GM18519 (cell line): ENCODE measurements around the gene G6PD.
"Not testable (repeated sequence)": the region's sequence is repeated elsewhere in the genome, so short reads cannot be mapped to it uniquely, and the experiment has no call there.

Experiments used
- ATAC-seq: cut with Tn5 transposase; IDR thresholded peaks from one replicate; pipeline ENCODE4 v1.9.1; 2021; ENCODE audit warnings: mild to moderate bottlenecking, moderate library complexity; ENCODE audit not compliant: unreplicated experiment, low FRiP score

Gene G6PD

DNA sequence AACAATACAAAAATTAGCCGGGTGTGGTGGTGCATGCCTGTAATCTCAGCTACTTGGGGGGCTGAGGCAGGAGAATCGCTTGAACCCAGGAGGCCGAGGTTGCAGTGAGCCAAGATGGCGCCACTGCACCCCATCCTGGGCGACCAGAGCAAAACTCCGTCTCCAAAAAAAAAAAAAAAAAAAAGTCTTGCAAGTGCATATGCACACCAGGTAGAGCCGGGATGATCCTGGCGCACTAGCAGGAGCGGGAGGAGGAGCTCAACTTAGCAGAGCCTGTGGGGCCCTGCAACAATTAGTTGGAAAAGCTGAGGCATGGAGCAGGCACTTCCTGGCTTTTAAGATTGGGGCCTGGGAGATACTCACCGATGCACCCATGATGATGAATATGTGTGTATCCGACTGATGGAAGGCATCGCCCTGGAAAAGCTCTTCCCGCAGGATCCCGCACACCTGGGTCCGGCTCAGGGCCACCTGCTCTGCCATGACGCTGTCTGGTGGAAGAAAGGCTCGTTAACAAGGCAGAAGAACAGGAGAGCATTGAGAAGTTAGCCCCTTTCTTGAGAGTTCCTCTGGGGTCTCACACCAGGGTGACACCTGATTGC is 872 bp downstream of the G6PD start:
- ATAC-seq: no peak

- no peak for ATAC-seq
Observed at GRCh38 chrX:154542723-154543424, 3.8 kb downstream of the G6PD start.

DNA sequence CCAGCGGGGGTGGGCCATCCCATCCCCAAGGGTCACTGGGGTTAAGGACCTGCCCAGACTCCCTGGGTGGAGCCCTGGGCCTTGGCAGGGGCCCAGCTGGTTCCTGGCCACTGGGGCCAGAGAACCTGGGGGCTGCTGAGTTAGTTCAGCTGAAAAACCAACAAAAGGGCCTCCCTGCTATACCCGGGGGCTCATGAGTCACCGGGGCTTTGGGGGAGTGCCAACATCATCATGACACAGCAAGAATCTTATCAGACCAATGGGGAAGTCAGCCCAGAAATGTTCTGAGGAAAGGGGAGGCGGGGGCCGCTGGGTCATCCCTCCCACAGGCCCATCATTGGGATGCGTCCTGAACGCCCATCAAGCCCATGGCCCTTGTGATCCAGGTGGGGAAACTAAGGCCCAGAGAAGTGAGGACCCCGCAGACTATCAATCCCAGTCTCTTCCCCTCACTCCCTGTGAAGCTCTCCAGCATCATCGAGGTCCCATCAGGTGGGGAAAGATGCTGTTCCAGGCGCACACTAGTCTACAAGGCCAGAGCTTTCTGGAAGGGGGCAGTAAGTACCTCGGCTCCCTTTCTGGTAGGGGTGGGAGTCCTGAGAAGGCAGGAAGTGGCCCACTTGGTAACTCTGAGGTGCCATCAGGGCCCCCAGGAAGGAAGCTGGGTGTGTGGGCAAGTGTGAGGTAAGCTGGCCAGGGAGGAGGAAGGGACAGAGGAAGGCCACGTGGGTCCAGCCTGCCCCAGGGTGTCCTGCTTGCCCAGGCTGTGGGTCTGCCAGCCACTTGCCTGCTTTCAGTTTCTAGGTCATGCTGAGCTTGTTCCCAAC is 4.5 kb downstream of the G6PD start:
- no peak for ATAC-seq

DNA sequence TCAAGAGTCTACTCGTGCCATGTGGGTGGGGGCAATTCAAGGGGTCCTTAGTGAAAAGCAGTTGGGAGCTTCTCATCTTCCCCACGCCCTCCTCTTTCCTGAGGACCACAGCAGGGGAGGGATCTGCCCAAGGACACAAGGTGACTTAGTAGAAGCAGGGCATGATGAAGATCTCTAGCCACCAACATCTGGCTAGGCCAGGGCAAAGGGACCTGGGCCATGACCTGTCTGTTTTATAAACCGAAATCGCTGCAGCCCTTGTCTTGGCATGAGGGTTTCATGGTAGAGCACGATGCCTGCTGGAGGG is 5.1 kb downstream of the G6PD start:
- no peak for ATAC-seq

DNA sequence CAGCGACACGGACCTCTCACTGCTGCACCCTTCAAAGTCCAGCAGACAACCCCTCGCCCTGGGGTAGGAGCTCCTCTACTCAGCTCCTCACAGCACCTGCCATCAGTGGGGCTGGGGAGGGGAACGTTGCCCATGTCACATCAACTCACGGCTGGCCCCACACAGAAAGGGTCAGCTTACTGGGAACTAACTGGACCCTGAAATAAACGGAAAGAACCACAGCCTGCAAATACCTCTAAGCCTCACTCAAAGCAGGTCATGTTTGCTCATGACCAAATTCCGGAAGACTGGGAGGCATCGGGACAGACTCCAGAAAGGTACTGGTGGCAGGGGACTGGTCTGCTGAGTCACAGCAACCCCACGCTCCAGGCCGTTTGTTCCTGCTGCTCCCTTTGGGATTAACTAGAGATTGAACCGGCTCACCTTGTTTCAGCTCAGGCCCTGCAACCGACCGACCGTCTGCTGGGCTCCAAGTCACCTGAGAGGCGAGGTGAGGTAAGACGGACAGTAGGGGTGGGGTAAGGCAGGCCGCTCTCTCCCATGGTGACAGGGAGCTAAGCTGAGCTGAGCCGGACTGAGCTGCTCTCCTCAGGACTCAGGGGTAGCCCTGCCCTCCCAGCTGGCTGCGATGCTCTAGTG is 5.6 kb downstream of the G6PD start:
- no peak for ATAC-seq

- ATAC-seq: not testable (repeated sequence)
Observed at GRCh38 chrX:154540365-154540764, 6.3 kb downstream of the G6PD start.

GRCh38 chrX:154539077-154539476 is 7.6 kb downstream of the G6PD start:
- no peak for ATAC-seq

- ATAC-seq: no peak
Observed at GRCh38 chrX:154535892-154536291, 10.8 kb downstream of the G6PD start.

- ATAC-seq: peak; percentile 65
Observed at GRCh38 chrX:154534526-154535322, 11.9 kb downstream of the G6PD start.

DNA sequence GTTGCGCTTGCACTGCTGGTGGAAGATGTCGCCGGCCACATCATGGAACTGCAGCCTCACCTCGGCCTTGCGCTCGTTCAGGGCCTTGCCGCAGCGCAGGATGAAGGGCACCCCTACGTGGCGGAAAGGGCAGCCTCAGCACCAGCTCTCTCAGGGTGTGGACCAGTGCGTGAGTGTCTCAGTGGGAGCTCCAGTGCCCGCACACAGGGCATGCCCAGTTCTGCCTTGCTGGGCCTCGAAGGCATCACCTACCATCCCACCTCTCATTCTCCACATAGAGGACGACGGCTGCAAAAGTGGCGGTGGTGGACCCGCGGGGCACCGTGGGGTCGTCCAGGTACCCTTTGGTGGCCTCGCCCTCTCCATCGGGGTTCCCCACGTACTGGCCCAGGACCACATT is 14.0 kb downstream of the G6PD start:
- ATAC-seq: no peak

DNA sequence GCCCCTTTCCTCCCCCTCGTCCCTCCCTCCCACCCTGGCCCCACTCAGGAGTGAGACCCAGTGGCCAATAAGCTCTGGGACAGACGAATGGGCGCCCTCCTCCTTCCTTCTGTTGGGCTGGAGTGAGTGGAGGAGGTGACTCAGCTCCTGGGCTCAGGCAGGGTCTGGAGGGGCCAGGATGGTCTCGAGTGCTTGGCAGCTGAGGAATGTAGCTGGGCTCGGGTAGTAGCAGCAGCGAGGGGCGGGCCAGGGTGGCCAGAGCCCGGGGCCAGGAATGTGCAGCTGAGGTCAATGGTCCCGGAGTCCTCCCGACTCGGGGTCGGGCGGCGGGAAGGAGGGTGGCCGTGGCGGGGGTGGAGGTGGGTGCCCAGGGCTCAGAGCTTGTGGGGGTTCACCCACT is 15.0 kb downstream of the G6PD start:
- ATAC-seq: no peak

GRCh38 chrX:154530286-154530685 is 16.4 kb downstream of the G6PD start:
- ATAC-seq: no peak

DNA sequence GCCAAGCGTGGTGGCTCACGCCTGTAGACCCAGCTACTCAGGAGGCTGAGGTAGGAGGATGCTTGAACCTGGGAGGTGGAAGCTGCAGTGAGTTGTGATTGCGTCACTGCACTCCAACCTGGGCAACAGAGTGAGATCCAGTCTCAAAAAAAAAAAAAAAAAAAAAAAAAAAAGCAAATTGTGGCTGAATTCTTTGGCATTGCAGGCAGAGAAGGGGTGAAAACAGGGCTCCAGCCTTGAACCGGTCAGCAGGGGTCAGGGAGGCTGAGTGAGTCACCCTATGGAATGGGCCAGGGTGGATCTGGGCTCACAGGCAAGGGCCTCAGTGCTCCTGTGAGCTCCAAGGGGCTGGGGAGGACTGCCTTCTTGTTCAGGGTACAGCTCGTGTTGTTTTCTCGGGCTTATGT is 17.4 kb downstream of the G6PD start:
- no peak for ATAC-seq

GRCh38 chrX:154526901-154527675 is 19.6 kb downstream of the G6PD start:
- ATAC-seq: no peak

DNA sequence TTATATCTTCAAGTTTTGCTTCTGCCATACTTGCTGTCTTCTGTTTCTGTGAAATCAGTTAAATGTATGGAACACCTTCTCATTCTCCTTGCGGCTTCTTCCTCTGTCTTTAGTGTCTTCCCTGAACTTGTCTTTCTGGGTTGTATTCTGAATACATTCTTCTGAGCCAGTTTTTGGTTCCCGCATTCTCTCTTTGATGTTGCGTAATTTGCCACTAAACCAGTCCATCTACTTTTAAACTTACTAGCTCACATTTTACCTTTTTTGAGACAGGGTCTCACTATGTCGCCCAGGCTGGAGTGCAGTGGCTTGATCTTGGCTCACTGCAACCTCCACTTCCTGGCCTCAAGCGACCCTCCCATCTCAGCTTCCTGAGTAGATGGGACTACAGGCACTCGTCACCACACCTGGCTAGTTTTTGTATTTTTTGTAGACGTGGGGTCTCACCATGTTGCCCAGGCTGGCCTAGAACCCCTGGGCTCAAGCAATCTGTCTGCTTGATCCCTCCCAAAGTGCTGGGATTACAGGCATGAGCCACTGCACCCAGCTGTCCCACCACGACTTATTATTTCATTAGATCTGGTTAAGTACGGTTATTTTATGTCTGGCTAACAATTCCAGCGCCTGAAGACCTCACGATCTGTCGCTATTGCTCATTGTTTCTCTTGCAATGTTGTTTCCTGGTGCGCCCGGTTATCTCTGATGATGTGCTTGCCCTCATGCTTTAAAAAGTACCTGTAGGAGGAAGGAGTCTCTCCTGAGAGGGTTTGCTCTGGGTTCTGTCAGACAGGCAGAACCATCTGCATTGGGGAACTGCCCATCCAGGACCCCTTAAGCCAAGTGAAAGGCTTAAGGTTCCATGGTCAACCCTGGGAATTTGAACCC is 20.8 kb downstream of the G6PD start:
- ATAC-seq: no peak

DNA sequence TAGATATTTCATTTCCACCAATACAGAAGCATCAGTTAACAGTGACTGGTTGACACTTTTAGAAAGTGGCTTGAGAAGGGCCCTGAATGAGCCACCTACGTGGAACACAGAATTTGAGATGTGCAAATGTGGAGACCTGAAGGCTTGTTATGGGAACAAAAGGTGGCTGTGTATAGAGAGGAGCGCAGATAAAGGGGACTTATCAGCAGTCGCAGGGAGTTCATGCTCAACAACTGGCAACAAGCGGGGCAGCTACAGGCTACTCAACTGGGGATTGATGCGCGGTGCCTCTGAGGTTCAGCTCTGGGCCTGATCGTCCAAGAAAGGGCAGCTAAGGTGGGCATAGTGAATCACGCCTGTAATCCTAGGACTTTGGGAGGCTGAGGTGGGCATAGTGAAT is 27.3 kb downstream of the G6PD start:
- ATAC-seq: no peak

GRCh38 chrX:154517101-154517781 is 29.4 kb downstream of the G6PD start:
- ATAC-seq: no peak

DNA sequence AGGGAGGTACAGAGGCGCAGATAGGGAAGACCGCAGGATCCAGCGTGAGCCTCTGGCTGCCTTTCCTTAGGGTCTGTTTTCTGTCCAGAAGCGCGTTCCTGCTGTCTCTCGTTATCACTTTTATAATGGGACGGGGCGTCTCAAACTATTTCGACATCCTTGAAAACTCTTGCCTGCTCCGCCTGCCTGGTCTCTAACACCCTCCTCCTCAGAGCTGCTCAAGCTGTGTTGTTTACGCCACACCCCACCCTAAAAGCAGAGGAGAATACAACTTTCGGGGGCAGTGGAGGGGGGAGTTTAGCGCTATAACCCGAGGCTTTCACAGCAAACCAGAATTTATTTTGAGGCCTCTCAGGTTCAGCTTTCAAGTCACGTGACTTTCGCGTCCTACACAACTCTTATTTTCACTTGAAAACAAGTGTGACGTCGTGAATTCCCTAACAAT is 30.0 kb downstream of the G6PD start:
- ATAC-seq: no peak
